Activated CD8-positive, alpha-beta T cell treated with anti-CD3 and anti-CD28 coated beads for 36 hours (primary cell): Measurements from ENCODE around the gene VENTX. TPM values are rescaled to one million over a fixed set of nuclear protein-coding genes. Genes with fewer than 3 reads are reported as not detected.
A peak's percentile ranks its signal among the peaks of the same experiment; 100 is the strongest.

Experiments
- ATAC-seq: fragments of 200-7000 bp; cut with Tn5 transposase; one replicate; pipeline ENCODE4 v1.10.0; 2021; ENCODE audit warnings: mild to moderate bottlenecking, moderate library complexity
- CTCF ChIA-PET: fragments of 350-600 bp; sonication (Branson Sonifier 250); formaldehyde crosslinking; loops from one replicate; lab custom pipeline; 2021; ENCODE audit warnings: antibody characterized with exemption; lab: Charles Lee
- POLR2A ChIA-PET: fragments of 350-600 bp; sonication (Branson Sonifier 250); formaldehyde crosslinking; loops from one replicate; lab custom pipeline; 2021; ENCODE audit warnings: antibody characterized with exemption; lab: Charles Lee
- DNase-seq: peaks from one replicate; pipeline ENCODE4 v3.0.0-alpha.2; 2020
- H3K27ac Mint-ChIP-seq: one replicate; pipeline ENCODE4 v1.8.0; 2021; ENCODE audit warnings: mild to moderate bottlenecking, mixed read lengths
- H3K27me3 Mint-ChIP-seq: one replicate; pipeline ENCODE4 v1.8.0; 2021; ENCODE audit warnings: mixed read lengths
- H3K36me3 Mint-ChIP-seq: one replicate; pipeline ENCODE4 v1.8.0; 2021; ENCODE audit warnings: low read depth, mixed read lengths
- H3K4me1 Mint-ChIP-seq: one replicate; pipeline ENCODE4 v1.8.0; 2021; ENCODE audit warnings: low read depth, mixed read lengths
- H3K4me3 Mint-ChIP-seq: one replicate; pipeline ENCODE4 v1.8.0; 2021; ENCODE audit warnings: mild to moderate bottlenecking, moderate library complexity, mixed read lengths
- H3K9me3 Mint-ChIP-seq: one replicate; pipeline ENCODE4 v1.8.0; 2021; ENCODE audit warnings: mixed read lengths
- CTCF ChIP-seq: fragments of 200-600 bp; IDR thresholded peaks from one replicate; pipeline ENCODE4 v1.8.0; 2022; ENCODE audit warnings: antibody characterized with exemption, mild to moderate bottlenecking
- intact Hi-C: fragments of 100-400 bp; cut with micrococcal nuclease; formaldehyde crosslinking; loops from one replicate; pipeline ENCODE4 v1.10.0; 2022
- total RNA-seq, 2 experiments: library from RNA; stranded (reverse); gene quantifications; one replicate each; pipeline ENCODE4 v1.2.3, GENCODE V29; 2021

The VENTX gene
- total RNA-seq, 2 experiments from 2014 or later: 0.09 TPM; not detected in 1

GRCh38 chr10:133276435-133277201 is 39.0 kb downstream of the VENTX start, which contains the start of gene ADAM8:
Gene ADAM8 (minus strand): TSS chr10:133276868. CDS start chr10:133276817, 51 bp downstream.
- POLR2A ChIA-PET: interaction anchor here (1.1 to 6.1 kb wide), 5 partner anchors 9 to 18 kb away, joined by 3 to 46 read pairs (median 8); no protein-coding TSS in a partner anchor
- H3K27ac Mint-ChIP-seq: peak within 1 kb of the TSS; percentile 89
- ATAC-seq: peak; percentile 46
- no peaks in the 10 kb centered on the region for H3K27me3 Mint-ChIP-seq
- H3K36me3 Mint-ChIP-seq: peaks cover 7% of the 10 kb centered on the region
- peaks cover 26% of the 10 kb centered on the region for H3K4me1 Mint-ChIP-seq
- CTCF ChIA-PET: interaction anchor here (1.2 to 3.0 kb wide), 6 partner anchors 13 to 133 kb away, joined by 4 to 28 read pairs (median 9); no protein-coding TSS in a partner anchor
- intact Hi-C loops: no loop called here
- DNase-seq: peak; percentile 75
- no peak for TF ChIP-seq CTCF
- H3K9me3 Mint-ChIP-seq: no peaks in the 10 kb centered on the region
- H3K4me3 Mint-ChIP-seq: peak within 1 kb of the TSS; percentile 92

- DNase-seq (no peak), ATAC-seq (no peak)
- H3K36me3 Mint-ChIP-seq: peaks cover 2% of the 10 kb centered on the region
- H3K4me3 Mint-ChIP-seq: peak overlapping the region; percentile 57
- ChIA-PET POLR2A (interaction anchor here (1.1 to 6.1 kb wide), 6 partner anchors 9 to 30 kb away, joined by 3 to 46 read pairs (median 6); no protein-coding TSS in a partner anchor), CTCF (interaction anchor here (1.1 to 2.1 kb wide), 4 partner anchors 30 to 373 kb away, joined by 3 to 13 read pairs (median 5); no protein-coding TSS in a partner anchor)
- no peak for TF ChIP-seq CTCF
- H3K4me1 Mint-ChIP-seq: peaks cover 26% of the 10 kb centered on the region
- no peak overlapping the region for H3K27ac Mint-ChIP-seq
- intact Hi-C loops: no loop called here
- no peaks in the 10 kb centered on the region for H3K27me3 Mint-ChIP-seq
- no peaks in the 10 kb centered on the region for H3K9me3 Mint-ChIP-seq
Measured at GRCh38 chr10:133277277-133277992, 39.8 kb downstream of the VENTX start.

DNA sequence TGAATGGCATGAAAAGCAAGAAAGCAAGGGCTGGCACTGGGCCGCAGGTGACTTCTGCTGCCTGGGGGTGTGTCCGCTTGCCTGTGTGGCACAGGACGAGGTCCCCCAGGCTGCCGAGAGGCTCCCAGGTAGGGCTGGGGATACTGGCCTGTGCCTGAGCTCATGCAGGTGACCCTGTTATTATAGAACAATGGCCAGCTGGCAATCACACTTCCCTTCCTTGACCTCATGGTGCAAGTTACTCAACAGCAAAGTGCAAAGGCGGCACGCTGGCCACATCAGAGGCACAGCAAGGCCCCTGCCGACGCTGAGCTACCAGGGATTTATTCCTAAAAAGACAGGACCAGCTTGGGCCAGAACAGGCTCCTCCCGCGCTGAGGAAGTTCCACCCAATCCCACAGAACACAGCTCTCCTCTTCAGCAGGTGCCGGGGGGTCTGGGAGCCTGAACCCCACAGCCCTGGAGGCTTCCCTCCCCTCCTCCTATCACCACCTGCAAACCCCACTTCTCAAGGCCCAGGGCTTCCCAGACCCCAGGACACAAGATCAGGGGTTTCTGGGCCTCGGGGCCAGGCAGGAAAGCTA is 40.4 kb downstream of the VENTX start:
- H3K36me3 Mint-ChIP-seq: peaks cover 2% of the 10 kb centered on the region
- ChIA-PET CTCF (interaction anchor here (1.1 to 2.1 kb wide), 4 partner anchors 29 to 374 kb away, joined by 3 to 13 read pairs (median 5); no protein-coding TSS in a partner anchor), POLR2A (interaction anchor here (1.1 to 6.1 kb wide), 6 partner anchors 8 to 31 kb away, joined by 3 to 46 read pairs (median 4); no protein-coding TSS in a partner anchor)
- DNase-seq (no peak), ATAC-seq (no peak)
- TF ChIP-seq CTCF: no peak
- intact Hi-C loops: no loop called here
- H3K9me3 Mint-ChIP-seq: no peaks in the 10 kb centered on the region
- H3K4me1 Mint-ChIP-seq: peaks cover 26% of the 10 kb centered on the region
- no peaks in the 10 kb centered on the region for H3K27me3 Mint-ChIP-seq
- peak overlapping the region; percentile 71 for H3K27ac Mint-ChIP-seq
- H3K4me3 Mint-ChIP-seq: peak overlapping the region; percentile 57

GRCh38 chr10:133278577-133279265 is 41.1 kb downstream of the VENTX start:
- CTCF ChIA-PET: interaction anchor here (1.1 to 2.1 kb wide), 4 partner anchors 28 to 374 kb away, joined by 3 to 13 read pairs (median 5); no protein-coding TSS in a partner anchor
- peak; percentile 80 for DNase-seq

More at GRCh38 chr10:133278577-133279265, 41.1 kb downstream of the VENTX start:
- Mint-ChIP-seq H3K27me3 (no peaks in the 10 kb centered on the region), H3K4me3 (peak overlapping the region; percentile 57), H3K4me1 (peaks cover 26% of the 10 kb centered on the region), H3K9me3 (no peaks in the 10 kb centered on the region), H3K36me3 (peaks cover 4% of the 10 kb centered on the region), H3K27ac (peak overlapping the region; percentile 71)
- peak; percentile 20 for ATAC-seq
- intact Hi-C loops: no loop called here
- POLR2A ChIA-PET: interaction anchor here (1.1 to 6.1 kb wide), 5 partner anchors 8 to 31 kb away, joined by 4 to 46 read pairs (median 5); no protein-coding TSS in a partner anchor
- no peak for TF ChIP-seq CTCF
